K562 (cell line): ENCODE results near the gene ADIPOQ. TPM values are rescaled to one million over a fixed set of nuclear protein-coding genes. Genes with fewer than 3 reads are reported as not detected.

Experiments used
- ATAC-seq: fragments of 200-7000 bp; cut with Tn5 transposase; 3 replicates; pipeline ENCODE4 v1.9.1; 2020; ENCODE audit warnings: moderate library complexity
- BruUV-seq: library from RNA; stranded (reverse); fragments of 400-500 nt; replicated peaks from 2 replicates; lab custom pipeline; 2021; lab: Mats Ljungman, UMichigan
- CTCF ChIA-PET: fragments of 300-600 bp; formaldehyde crosslinking; extraction: SDS; loops from one replicate; lab custom pipeline; 2021; ENCODE audit warnings: low intra/inter-chr PET ratio; lab: Yijun Ruan, JAX
- POLR2A ChIA-PET: fragments of 300-600, 350-650 bp; sonication (Branson Sonifier 250); formaldehyde crosslinking; extraction: SDS; loops from one replicate; lab custom pipeline; 2021; ENCODE audit warnings: antibody characterized with exemption, inconsistent platforms; lab: Yijun Ruan, JAX
- DNase-seq, 4 experiments: peaks; one replicate each; pipeline versions ENCODE4 v3.0.0 to v3.0.0-alpha.2; 2011 to 2018; ENCODE audit warnings: low spot score in 3 of 4, mixed read lengths in 3 of 4; ENCODE audit errors: extremely low read depth in 1 of 4
- FAIRE-seq: peaks from 2 replicates; lab custom pipeline; 2011; peaks lifted over from hg19 to GRCh38; lab: Jason Lieb, UNC
- H2AFZ ChIP-seq: 2 replicates; pipeline ENCODE4 v1.6.0; 2011; ENCODE audit warnings: low read depth, low read length, control low read depth, inconsistent platforms
- H3K27ac ChIP-seq: fragments of 200-600 bp; 3 replicates; pipeline ENCODE4 v1.8.0; 2011; ENCODE audit warnings: low read depth, mild to moderate bottlenecking, control low read depth, inconsistent platforms, low read length, moderate library complexity, mixed read lengths; ENCODE audit errors: extremely low read depth
- H3K27me3 ChIP-seq, 2 experiments: fragments of 300-600 bp in 1 of 2; 2 replicates in 1 of 2; 3 replicates in 1 of 2; pipeline versions ENCODE4 v1.6.0 to v1.8.0; 2011; ENCODE audit warnings: inconsistent platforms in 2 of 2, low read length in 2 of 2, mild to moderate bottlenecking in 1 of 2, mixed read lengths in 1 of 2, moderate library complexity in 1 of 2; ENCODE audit not compliant: control insufficient read depth in 2 of 2, insufficient read depth in 2 of 2
- H3K36me3 ChIP-seq: fragments of 300-600 bp; 3 replicates; pipeline ENCODE4 v1.8.0; 2011; ENCODE audit warnings: mild to moderate bottlenecking, low read length, inconsistent platforms; ENCODE audit not compliant: control insufficient read depth, insufficient read depth
- H3K4me1 ChIP-seq, 2 experiments: fragments of 200-600 bp in 1 of 2; replicated peaks in 1 of 2; 2 replicates in 1 of 2; 3 replicates in 1 of 2; pipeline versions ENCODE4 v1.5.1 to v1.8.0; 2011; ENCODE audit warnings: inconsistent platforms in 2 of 2, low read length in 2 of 2, mild to moderate bottlenecking in 1 of 2, mixed read lengths in 1 of 2, moderate library complexity in 1 of 2; ENCODE audit not compliant: control insufficient read depth in 2 of 2, insufficient read depth in 2 of 2
- H3K4me2 ChIP-seq: 2 replicates; pipeline ENCODE4 v1.6.1; 2011; ENCODE audit warnings: low read length, control low read depth, inconsistent platforms, mixed read lengths; ENCODE audit not compliant: insufficient read depth
- H3K4me3 ChIP-seq: fragments of 200-600 bp; sonication (generic), shearing (Covaris generic); 2 replicates; pipeline ENCODE4 v1.5.1; 2016; ENCODE audit warnings: control low read depth, inconsistent platforms
- H3K79me2 ChIP-seq: fragments of 200-600 bp; 3 replicates; pipeline ENCODE4 v1.8.0; 2011; ENCODE audit warnings: low read length, inconsistent platforms; ENCODE audit not compliant: control insufficient read depth, insufficient read depth
- H3K9ac ChIP-seq, 2 experiments: 2 replicates each; pipeline versions ENCODE4 v1.6.0 to v1.6.1; 2011; ENCODE audit warnings: low read depth in 2 of 2, low read length in 2 of 2, control low read depth in 1 of 2, inconsistent platforms in 1 of 2, mild to moderate bottlenecking in 1 of 2, mixed read lengths in 1 of 2; ENCODE audit not compliant: insufficient read depth in 1 of 2
- H3K9me1 ChIP-seq: one replicate; pipeline ENCODE4 v1.6.0; 2011; ENCODE audit warnings: inconsistent platforms, mild to moderate bottlenecking, low read length, moderate library complexity; ENCODE audit not compliant: control insufficient read depth, insufficient read depth
- H3K9me3 ChIP-seq: replicated peaks from 2 replicates; pipeline ENCODE4 v1.5.1; 2011; ENCODE audit warnings: low read depth, low read length, inconsistent platforms; ENCODE audit not compliant: control insufficient read depth, insufficient read depth
- H4K20me1 ChIP-seq: replicated peaks from 2 replicates; pipeline ENCODE4 v1.6.1; 2011; ENCODE audit warnings: low read length, inconsistent platforms, mixed read lengths; ENCODE audit not compliant: control insufficient read depth, insufficient read depth
- ARID1B ChIP-seq: fragments of 450-650 bp; IDR thresholded peaks from 2 replicates; pipeline ENCODE4 v1.6.1; 2016; ENCODE audit warnings: antibody characterized with exemption, mild to moderate bottlenecking, inconsistent platforms
- C11orf30 ChIP-seq: fragments of 450-650 bp; IDR thresholded peaks from 2 replicates; pipeline ENCODE4 v1.6.1; 2016; ENCODE audit warnings: low read depth, mild to moderate bottlenecking
- DPF2 ChIP-seq: fragments of 450-650 bp; IDR thresholded peaks from 2 replicates; pipeline ENCODE4 v1.6.1; 2016
- EHMT2 ChIP-seq: fragments of 450-650 bp; IDR thresholded peaks from 2 replicates; pipeline ENCODE4 v1.6.1; 2018; ENCODE audit warnings: antibody characterized with exemption
- FOSL1 ChIP-seq: fragments of 200-800 bp; sonication (Bioruptor generic); conservative IDR thresholded peaks from 2 replicates; pipeline ENCODE4 v1.6.1; 2016; ENCODE audit warnings: missing genetic modification characterization, missing compliant biosample characterization
- FOXM1 ChIP-seq, 2 experiments: fragments of 450-650 bp in 1 of 2; sonication (generic) in 1 of 2; formaldehyde crosslinking in 1 of 2; IDR thresholded peaks; 2 replicates each; pipeline versions ENCODE4 v1.6.1 to v1.9.0; 2017 to 2022; ENCODE audit warnings: low read depth in 2 of 2, mild to moderate bottlenecking in 2 of 2, missing genetic modification reagents in 1 of 2, moderate library complexity in 1 of 2
- HMG20A ChIP-seq: fragments of 450-650 bp; formaldehyde crosslinking; conservative IDR thresholded peaks from 2 replicates; pipeline ENCODE4 v1.4.0; 2020; ENCODE audit warnings: mild to moderate bottlenecking, mixed read lengths
- KDM2B ChIP-seq: fragments of 250-450 bp; sonication (Bioruptor Pico); IDR thresholded peaks from 2 replicates; pipeline ENCODE4 v1.8.0; 2021; ENCODE audit warnings: mild to moderate bottlenecking, moderate library complexity
- MAZ ChIP-seq, 2 experiments: fragments of 450-650 bp in 1 of 2; sonication (generic) in 1 of 2; formaldehyde crosslinking; IDR thresholded peaks in 1 of 2; conservative IDR thresholded peaks in 1 of 2; 2 replicates each; pipeline versions ENCODE4 v1.4.0 to v1.5.0; 2020; ENCODE audit warnings: mild to moderate bottlenecking in 1 of 2, missing genetic modification reagents in 1 of 2
- MXD1 ChIP-seq: fragments of 250-450 bp; sonication (Bioruptor Pico); IDR thresholded peaks from 2 replicates; pipeline ENCODE4 v1.8.0; 2021; ENCODE audit warnings: borderline replicate concordance, mild to moderate bottlenecking, moderate library complexity; ENCODE audit not compliant: poor library complexity, severe bottlenecking
- PYGO2 ChIP-seq: fragments of 450-650 bp; IDR thresholded peaks from 2 replicates; pipeline ENCODE4 v1.6.1; 2016; ENCODE audit warnings: mild to moderate bottlenecking, missing genetic modification characterization, moderate library complexity, missing compliant biosample characterization
- SMARCA4 ChIP-seq: fragments of 450-650 bp; IDR thresholded peaks from 2 replicates; pipeline ENCODE4 v1.6.1; 2016
- ZBTB2 ChIP-seq: fragments of 450-650 bp; IDR thresholded peaks from 2 replicates; pipeline ENCODE4 v1.6.1; 2016; ENCODE audit warnings: antibody characterized with exemption
- ZEB2 ChIP-seq: fragments of 450-650 bp; IDR thresholded peaks from 2 replicates; pipeline ENCODE4 v1.6.1; 2016
- ZNF395 ChIP-seq: fragments of 200-800 bp; sonication (Bioruptor generic); IDR thresholded peaks from 2 replicates; pipeline ENCODE4 v1.6.1; 2017; ENCODE audit warnings: missing genetic modification characterization, missing compliant biosample characterization
- WGBS: fragments of 100-300 bp; shearing (Covaris generic); methylation state at CpG from one replicate; pipeline ENCODE4 v1.1.6; 2016; ENCODE audit warnings: low coverage, mixed read lengths; ENCODE audit not compliant: insufficient coverage; ENCODE audit errors: missing lambda C conversion rate; 5-methylcytosine and 5-hydroxymethylcytosine counted together
- in situ Hi-C: fragments of 300-500 bp; cut with MboI; formaldehyde crosslinking; loops from 4 replicates; pipeline ENCODE4 v1.15.0; 2018; ENCODE audit warnings: inconsistent platforms, mixed read lengths
- intact Hi-C: fragments of 100-400 bp; cut with micrococcal nuclease; formaldehyde crosslinking; loops from 2 replicates; pipeline ENCODE4 v1.14.2; 2022
- polyA plus RNA-seq, 8 experiments: library from polyadenylated mRNA; depleted of rRNA in 4 of 8; stranded (reverse) in 5 of 8; unstranded in 3 of 8; fragments of >200 nt; fragmentation: Nextera tagmentation in 2 of 8; fragmentation: Illumina TruSeq in 1 of 8; extraction: Ambion mirVana in 2 of 8; extraction: Trizol in 1 of 8; gene quantifications; 2 replicates each; pipeline versions ENCODE4 v1.2.1 to v1.2.3, GENCODE V29; 2011 to 2014; ENCODE audit warnings: inconsistent platforms in 1 of 8, missing spikeins in 1 of 8
- total RNA-seq, 7 experiments: library from RNA; depleted of rRNA in 6 of 7; stranded (reverse); fragments of >200 nt in 6 of 7; fragmentation: Illumina TruSeq in 2 of 7; extraction: Trizol in 2 of 7; gene quantifications; 2 replicates each; pipeline versions ENCODE4 v1.2.1 to v1.2.3, GENCODE V29; 2011 to 2021; ENCODE audit warnings: low replicate concordance in 1 of 7
- TF ChIP-seq, protein P1 (sequence below): IDR thresholded peaks from 3 replicates; pipeline ENCODE4 v1.6.1; 2011; ENCODE audit warnings: borderline replicate concordance, mild to moderate bottlenecking; ENCODE audit not compliant: insufficient read length, insufficient read depth

The ADIPOQ gene
- total and polyA plus RNA-seq, 9 of the 15 experiments (the other 6 are each of a cell fraction or from before 2014, with no cell fraction given), result 0.01 to 0.04 (median 0.03) TPM; not detected in 4

GRCh38 chr3:186880406-186880805, 37.9 kb downstream of the ADIPOQ start:
- peak; percentile 41 for ATAC-seq
- Histone ChIP-seq H2AFZ (peak overlapping the region; percentile 73), H3K36me3 (no peaks in the 10 kb centered on the region), H3K27me3 (no peaks in the 10 kb centered on the region), H3K9me3 (peaks cover 7% of the 10 kb centered on the region; the same call in 1 of the 2 replicates), H4K20me1 (no peaks in the 10 kb centered on the region), H3K4me3 (no peak overlapping the region), H3K27ac (peak overlapping the region; percentile 44; the same call in 2 of the 3 replicates), H3K4me1 (peaks cover 11 to 43% of the 10 kb centered on the region in 2 experiments), H3K9me1 (no peaks in the 10 kb centered on the region), H3K9ac (peak overlapping the region in 1 of 2 experiments; percentile 2; a peak in 1 of 4 replicates), H3K79me2 (no peaks in the 10 kb centered on the region), H3K4me2 (no peak overlapping the region)
- intact Hi-C loops (loop anchor here (5.0 kb wide), 1 partner anchor 52 kb away; the partner anchor contains the start of gene ST6GAL1), in situ Hi-C loops (no loop called here)
- no TSS peak for BruUV-seq
- peak; percentile 54 for FAIRE-seq
- ChIA-PET CTCF (no interaction called here), POLR2A (interaction anchor here (0.6 to 1.8 kb wide), 3 partner anchors 9 to 51 kb away, joined by 3 read pairs; no protein-coding TSS in a partner anchor)
- WGBS, result 13% methylated on average over 4 of the region's 4 CpGs
- no peak for DNase-seq
- no peak for TF ChIP-seq FOXM1 (IDR thresholded peaks at IDR 0.05; ENCODE audit: low read depth)
- TF ChIP-seq FOXM1 (CRISPR knock-in tag; IDR thresholded peaks at IDR 0.05; ENCODE audit: low read depth), result no peak
- TF ChIP-seq C11orf30, result no peak; the same call in 1 of the 2 replicates
- TF ChIP-seq FOSL1 (tag), result no peak
- no peak for TF ChIP-seq MAZ (CRISPR knock-in tag; conservative IDR thresholded peaks at IDR 0.05 in 1 of 2, IDR thresholded peaks at IDR 0.05 in 1 of 2)
- TF ChIP-seq ARID1B, result peak; percentile 15; the same call in 1 of the 2 replicates
- no peak for TF ChIP-seq MXD1
- TF ChIP-seq HMG20A (CRISPR knock-in tag), result no peak
- peak; percentile 55; the same call in 1 of the 2 replicates for TF ChIP-seq DPF2
- 0 out of 2 replicates have a peak, but pooled peaks have one; percentile 13 for TF ChIP-seq EHMT2
- peak; percentile 46; the same call in 1 of the 2 replicates for TF ChIP-seq ZEB2
- TF ChIP-seq ZBTB2, result 0 out of 2 replicates have a peak, but pooled peaks have one; percentile 17
- TF ChIP-seq PYGO2 (tag), result 0 out of 2 replicates have a peak, but pooled peaks have one; percentile 18
- TF ChIP-seq SMARCA4, result 0 out of 2 replicates have a peak, but pooled peaks have one; percentile 20
- TF ChIP-seq, protein P1, sequence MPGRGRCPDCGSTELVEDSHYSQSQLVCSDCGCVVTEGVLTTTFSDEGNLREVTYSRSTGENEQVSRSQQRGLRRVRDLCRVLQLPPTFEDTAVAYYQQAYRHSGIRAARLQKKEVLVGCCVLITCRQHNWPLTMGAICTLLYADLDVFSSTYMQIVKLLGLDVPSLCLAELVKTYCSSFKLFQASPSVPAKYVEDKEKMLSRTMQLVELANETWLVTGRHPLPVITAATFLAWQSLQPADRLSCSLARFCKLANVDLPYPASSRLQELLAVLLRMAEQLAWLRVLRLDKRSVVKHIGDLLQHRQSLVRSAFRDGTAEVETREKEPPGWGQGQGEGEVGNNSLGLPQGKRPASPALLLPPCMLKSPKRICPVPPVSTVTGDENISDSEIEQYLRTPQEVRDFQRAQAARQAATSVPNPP, result no peak
- no peak for TF ChIP-seq KDM2B (CRISPR knock-in tag)
- TF ChIP-seq ZNF395 (CRISPR knock-in tag), result 0 out of 2 replicates have a peak, but pooled peaks have one; percentile 40
